Mammary microvascular endothelial cell (primary cell): ENCODE results near the gene GPRIN3. TPM values are rescaled to one million over a fixed set of nuclear protein-coding genes. Genes with fewer than 3 reads are reported as not detected.

Source experiments
- total RNA-seq: library from RNA; depleted of rRNA; stranded (reverse); fragments of >200 nt; gene quantifications from 2 replicates; pipeline ENCODE4 v1.2.3, GENCODE V29; 2015

Gene GPRIN3
- 0.20 and 0.59 TPM in 2 replicates for total RNA-seq

GRCh38 chr4:89307446-89308160, at the start of gene GPRIN3:
GPRIN3 (minus strand) TSS chr4:89307800; CDS start chr4:89250110, 57,690 bp downstream.

Other genes starting within 250 kb of the GPRIN3 start
- 2.8 and 3.8 TPM in 2 replicates for gene TIGD2, start 196.3 kb downstream of the GPRIN3 start, total RNA-seq